ENCODE results near the gene BST2. TPM values are rescaled to one million over a fixed set of nuclear protein-coding genes. Genes with fewer than 3 reads are reported as not detected.

BST2 gene
- total and polyA plus RNA-seq, 4 donors: 25.6 to 239 (median 123) TPM

GRCh38 chr19:17398902-17399527 is 6.4 kb downstream of the BST2 start:
- WGBS: 69% methylated on average over 8 of the region's 8 CpGs
- Histone ChIP-seq H3K9ac (ENCODE audit: low read depth in 1 of 2, low read length in 2 of 2) (no peak overlapping the region), H3K4me3 (ENCODE audit: low read depth in 1 of 3, low read length in 3 of 3) (no peak overlapping the region), H3K9me3 (ENCODE audit: control insufficient read depth in 4 of 4, low read length in 3 of 4) (no peaks in the 10 kb centered on the region), H3K27ac (ENCODE audit: low read depth in 1 of 2, low read length in 2 of 2) (no peak overlapping the region), H3K4me1 (ENCODE audit: control insufficient read depth in 4 of 4, insufficient read depth in 4 of 4, low read length in 3 of 4) (peaks cover 0 to 11% (median 3%) of the 10 kb centered on the region in 4 donors), H3K36me3 (ENCODE audit: control insufficient read depth in 4 of 4, insufficient read depth in 3 of 4, low read depth in 1 of 4, low read length in 3 of 4) (peaks cover 0 to 16% (median 4%) of the 10 kb centered on the region in 4 donors), H3K27me3 (ENCODE audit: control insufficient read depth in 4 of 4, insufficient read depth in 4 of 4, low read length in 3 of 4) (no peaks in the 10 kb centered on the region)
- DNase-seq (ENCODE audit: low spot score): no peak
- TF ChIP-seq TAF1 (conservative IDR thresholded peaks at IDR 0.05) (no peak), ZBTB33 (IDR thresholded peaks at IDR 0.05) (no peak), RXRA (IDR thresholded peaks at IDR 0.05) (no peak), ATF3 (IDR thresholded peaks at IDR 0.05) (no peak), FOXA2 (IDR thresholded peaks at IDR 0.05) (no peak), HNF4G (IDR thresholded peaks at IDR 0.05) (no peak)
- TF ChIP-seq, protein P1, sequence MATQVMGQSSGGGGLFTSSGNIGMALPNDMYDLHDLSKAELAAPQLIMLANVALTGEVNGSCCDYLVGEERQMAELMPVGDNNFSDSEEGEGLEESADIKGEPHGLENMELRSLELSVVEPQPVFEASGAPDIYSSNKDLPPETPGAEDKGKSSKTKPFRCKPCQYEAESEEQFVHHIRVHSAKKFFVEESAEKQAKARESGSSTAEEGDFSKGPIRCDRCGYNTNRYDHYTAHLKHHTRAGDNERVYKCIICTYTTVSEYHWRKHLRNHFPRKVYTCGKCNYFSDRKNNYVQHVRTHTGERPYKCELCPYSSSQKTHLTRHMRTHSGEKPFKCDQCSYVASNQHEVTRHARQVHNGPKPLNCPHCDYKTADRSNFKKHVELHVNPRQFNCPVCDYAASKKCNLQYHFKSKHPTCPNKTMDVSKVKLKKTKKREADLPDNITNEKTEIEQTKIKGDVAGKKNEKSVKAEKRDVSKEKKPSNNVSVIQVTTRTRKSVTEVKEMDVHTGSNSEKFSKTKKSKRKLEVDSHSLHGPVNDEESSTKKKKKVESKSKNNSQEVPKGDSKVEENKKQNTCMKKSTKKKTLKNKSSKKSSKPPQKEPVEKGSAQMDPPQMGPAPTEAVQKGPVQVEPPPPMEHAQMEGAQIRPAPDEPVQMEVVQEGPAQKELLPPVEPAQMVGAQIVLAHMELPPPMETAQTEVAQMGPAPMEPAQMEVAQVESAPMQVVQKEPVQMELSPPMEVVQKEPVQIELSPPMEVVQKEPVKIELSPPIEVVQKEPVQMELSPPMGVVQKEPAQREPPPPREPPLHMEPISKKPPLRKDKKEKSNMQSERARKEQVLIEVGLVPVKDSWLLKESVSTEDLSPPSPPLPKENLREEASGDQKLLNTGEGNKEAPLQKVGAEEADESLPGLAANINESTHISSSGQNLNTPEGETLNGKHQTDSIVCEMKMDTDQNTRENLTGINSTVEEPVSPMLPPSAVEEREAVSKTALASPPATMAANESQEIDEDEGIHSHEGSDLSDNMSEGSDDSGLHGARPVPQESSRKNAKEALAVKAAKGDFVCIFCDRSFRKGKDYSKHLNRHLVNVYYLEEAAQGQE (IDR thresholded peaks at IDR 0.05): no peak

GRCh38 chr19:17394891-17395415 is 10.5 kb downstream of the BST2 start:
- no peak overlapping the region for H3K27ac ChIP-seq (ENCODE audit: low read depth in 1 of 2, low read length in 2 of 2)
- no peak overlapping the region for H3K9ac ChIP-seq (ENCODE audit: low read depth in 1 of 2, low read length in 2 of 2)
- H3K27me3 ChIP-seq (ENCODE audit: control insufficient read depth in 4 of 4, insufficient read depth in 4 of 4, low read length in 3 of 4): peaks cover 0 to 3% (median 0%) of the 10 kb centered on the region in 4 donors
- TF ChIP-seq, protein P2, sequence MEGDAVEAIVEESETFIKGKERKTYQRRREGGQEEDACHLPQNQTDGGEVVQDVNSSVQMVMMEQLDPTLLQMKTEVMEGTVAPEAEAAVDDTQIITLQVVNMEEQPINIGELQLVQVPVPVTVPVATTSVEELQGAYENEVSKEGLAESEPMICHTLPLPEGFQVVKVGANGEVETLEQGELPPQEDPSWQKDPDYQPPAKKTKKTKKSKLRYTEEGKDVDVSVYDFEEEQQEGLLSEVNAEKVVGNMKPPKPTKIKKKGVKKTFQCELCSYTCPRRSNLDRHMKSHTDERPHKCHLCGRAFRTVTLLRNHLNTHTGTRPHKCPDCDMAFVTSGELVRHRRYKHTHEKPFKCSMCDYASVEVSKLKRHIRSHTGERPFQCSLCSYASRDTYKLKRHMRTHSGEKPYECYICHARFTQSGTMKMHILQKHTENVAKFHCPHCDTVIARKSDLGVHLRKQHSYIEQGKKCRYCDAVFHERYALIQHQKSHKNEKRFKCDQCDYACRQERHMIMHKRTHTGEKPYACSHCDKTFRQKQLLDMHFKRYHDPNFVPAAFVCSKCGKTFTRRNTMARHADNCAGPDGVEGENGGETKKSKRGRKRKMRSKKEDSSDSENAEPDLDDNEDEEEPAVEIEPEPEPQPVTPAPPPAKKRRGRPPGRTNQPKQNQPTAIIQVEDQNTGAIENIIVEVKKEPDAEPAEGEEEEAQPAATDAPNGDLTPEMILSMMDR (IDR thresholded peaks at IDR 0.05; ENCODE audit: low read depth, low read length, missing input control): peak; percentile 57
- TF ChIP-seq HNF4A (conservative IDR thresholded peaks at IDR 0.05): no peak
- TF ChIP-seq, protein P3, sequence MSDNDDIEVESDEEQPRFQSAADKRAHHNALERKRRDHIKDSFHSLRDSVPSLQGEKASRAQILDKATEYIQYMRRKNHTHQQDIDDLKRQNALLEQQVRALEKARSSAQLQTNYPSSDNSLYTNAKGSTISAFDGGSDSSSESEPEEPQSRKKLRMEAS (IDR thresholded peaks at IDR 0.05): no peak
- peak; percentile 69 to 78 for TF ChIP-seq RAD21 (IDR thresholded peaks at IDR 0.05)
- no peak overlapping the region for H3K4me3 ChIP-seq (ENCODE audit: low read depth in 1 of 3, low read length in 3 of 3)
- peak; percentile 72 for DNase-seq (ENCODE audit: low spot score)
- peaks cover 0 to 6% (median 2%) of the 10 kb centered on the region in 4 donors for H3K36me3 ChIP-seq (ENCODE audit: control insufficient read depth in 4 of 4, insufficient read depth in 3 of 4, low read depth in 1 of 4, low read length in 3 of 4)
- 33% methylated on average over 19 of the region's 19 CpGs for WGBS
- peaks cover 1 to 19% (median 9%) of the 10 kb centered on the region in 4 donors for H3K4me1 ChIP-seq (ENCODE audit: control insufficient read depth in 4 of 4, insufficient read depth in 4 of 4, low read length in 3 of 4)
- H3K9me3 ChIP-seq (ENCODE audit: control insufficient read depth in 4 of 4, low read length in 3 of 4): no peaks in the 10 kb centered on the region

Measured in liver (tissue), 9 donors.